HL-60/S4 treated with phorbol 12-myristate 13-acetate at 8.2 ng/mL for 4 days and 3 days (cell line): ENCODE results near the gene ZNF341.

Experiments
- in situ Hi-C: fragments of 300-500 bp; cut with MboI; formaldehyde crosslinking; loops from 2 replicates; pipeline ENCODE4 v1.15.0; 2022; ENCODE audit warnings: low sequenced_read_pairs

ZNF341 gene

GRCh38 chr20:33766686-33767085 is 34.9 kb downstream of the ZNF341 start:
- in situ Hi-C loops = no loop called here

- in situ Hi-C loops = no loop called here
Observed at GRCh38 chr20:33767777-33768138, 36.0 kb downstream of the ZNF341 start.

DNA sequence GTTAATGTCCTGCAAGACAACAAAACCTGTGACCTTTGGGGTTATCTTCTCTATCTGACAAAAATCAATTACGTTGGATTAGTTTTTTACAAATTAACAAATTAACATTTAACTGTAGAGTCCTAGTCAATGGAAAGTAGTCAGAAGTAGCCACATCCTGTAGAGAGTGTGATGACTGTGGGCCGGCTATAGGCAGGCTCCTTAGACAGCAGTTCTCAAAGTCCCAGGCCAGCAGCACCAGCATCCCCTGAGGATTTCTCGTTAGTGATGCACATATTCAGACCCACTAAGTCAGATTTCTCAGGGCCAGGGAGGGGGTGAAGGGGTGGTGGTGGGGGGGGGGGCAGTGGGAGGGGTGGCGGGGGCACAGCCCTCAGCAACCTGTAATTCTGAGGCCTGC is 37.2 kb downstream of the ZNF341 start:
- in situ Hi-C loops = no loop called here

DNA sequence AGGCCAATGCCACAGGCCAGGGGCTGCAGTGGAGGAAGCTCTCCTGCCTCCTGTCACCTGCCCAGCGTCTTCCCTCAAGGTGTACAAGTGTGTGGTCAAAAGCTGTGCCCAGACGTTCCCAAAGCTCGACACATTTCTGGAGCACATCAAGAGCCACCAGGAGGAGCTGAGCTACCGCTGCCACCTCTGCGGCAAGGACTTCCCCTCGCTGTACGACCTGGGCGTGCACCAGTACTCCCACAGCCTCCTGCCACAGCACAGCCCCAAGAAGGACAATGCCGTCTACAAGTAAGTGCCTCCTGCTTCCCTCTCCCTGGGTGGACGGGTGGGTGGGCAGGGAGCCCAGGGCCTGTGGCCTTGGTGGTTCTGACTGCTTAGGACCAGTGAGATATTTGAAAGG is 38.2 kb downstream of the ZNF341 start:
- in situ Hi-C loops = no loop called here

- in situ Hi-C loops = no loop called here
Observed at GRCh38 chr20:33771938-33772337, 40.1 kb downstream of the ZNF341 start.

GRCh38 chr20:33772439-33772838 is 40.6 kb downstream of the ZNF341 start:
- in situ Hi-C loops = no loop called here

GRCh38 chr20:33773412-33774089 is 41.8 kb downstream of the ZNF341 start:
- in situ Hi-C loops = no loop called here

- in situ Hi-C loops = no loop called here
Observed at GRCh38 chr20:33777816-33778215, 46.0 kb downstream of the ZNF341 start.

- in situ Hi-C loops = no loop called here
Observed at GRCh38 chr20:33781133-33781532, 49.3 kb downstream of the ZNF341 start.

DNA sequence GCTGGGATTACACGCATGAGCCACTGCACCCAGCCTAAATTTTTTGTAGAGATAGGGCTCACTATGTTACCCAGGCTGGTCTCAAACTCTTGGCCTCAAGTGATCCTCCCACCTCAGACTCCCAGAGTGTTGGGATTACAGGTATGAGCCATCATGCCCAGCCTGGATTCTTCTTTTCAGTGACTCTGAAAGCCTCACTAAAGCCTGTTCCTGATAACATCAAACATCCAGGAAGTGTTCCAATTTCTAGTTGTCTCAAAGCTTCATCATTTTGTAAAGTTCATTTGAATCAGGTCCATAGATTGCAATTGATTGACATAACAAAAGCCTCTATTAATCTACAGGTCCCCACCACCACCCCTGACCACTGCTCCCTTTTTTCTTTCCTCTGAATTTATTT is 50.1 kb downstream of the ZNF341 start:
- in situ Hi-C loops = no loop called here

DNA sequence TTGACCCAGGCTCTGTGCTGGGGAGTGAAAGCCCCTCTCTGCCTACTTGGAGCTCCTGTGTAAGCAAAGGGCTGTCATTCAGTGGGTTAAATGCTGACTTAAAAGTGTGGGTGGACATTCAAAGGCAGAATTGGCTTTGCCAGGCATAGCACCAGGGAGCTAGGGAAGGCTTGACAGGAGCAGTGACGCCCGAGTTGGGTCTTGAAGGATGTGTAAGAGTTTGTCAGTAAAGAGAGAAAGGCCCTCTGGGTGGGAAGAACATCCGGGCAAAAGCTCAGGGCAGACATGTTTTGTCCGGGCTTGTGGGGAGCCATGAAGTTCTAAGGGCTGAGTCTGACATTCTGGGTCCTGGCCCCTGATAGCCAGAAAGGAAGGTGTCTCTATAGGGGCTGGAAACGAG is 51.5 kb downstream of the ZNF341 start:
- in situ Hi-C loops = no loop called here

GRCh38 chr20:33783818-33784217 is 52.0 kb downstream of the ZNF341 start:
- in situ Hi-C loops = no loop called here

DNA sequence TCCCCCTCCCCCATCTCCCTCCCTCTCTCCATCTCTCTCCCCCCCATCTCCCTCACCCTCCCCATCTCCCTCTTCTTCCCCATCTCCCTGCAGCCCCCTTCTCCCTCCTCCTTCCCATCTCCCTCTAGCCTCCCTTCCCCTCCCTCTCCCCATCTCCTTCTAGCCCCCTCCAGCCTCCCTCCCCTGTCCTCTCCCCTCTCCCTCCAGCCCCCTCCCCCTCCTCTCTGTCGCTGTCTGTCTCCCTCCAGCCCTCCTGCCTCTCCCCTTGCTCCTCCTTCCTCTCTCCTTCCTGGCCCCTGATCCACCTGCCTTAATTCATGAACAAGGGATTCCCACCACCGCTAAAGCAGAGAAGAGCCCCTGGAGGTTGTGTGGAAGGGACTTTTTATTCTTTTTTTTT is 52.4 kb downstream of the ZNF341 start:
- in situ Hi-C loops = no loop called here

GRCh38 chr20:33785503-33785902 is 53.7 kb downstream of the ZNF341 start:
- in situ Hi-C loops = no loop called here

DNA sequence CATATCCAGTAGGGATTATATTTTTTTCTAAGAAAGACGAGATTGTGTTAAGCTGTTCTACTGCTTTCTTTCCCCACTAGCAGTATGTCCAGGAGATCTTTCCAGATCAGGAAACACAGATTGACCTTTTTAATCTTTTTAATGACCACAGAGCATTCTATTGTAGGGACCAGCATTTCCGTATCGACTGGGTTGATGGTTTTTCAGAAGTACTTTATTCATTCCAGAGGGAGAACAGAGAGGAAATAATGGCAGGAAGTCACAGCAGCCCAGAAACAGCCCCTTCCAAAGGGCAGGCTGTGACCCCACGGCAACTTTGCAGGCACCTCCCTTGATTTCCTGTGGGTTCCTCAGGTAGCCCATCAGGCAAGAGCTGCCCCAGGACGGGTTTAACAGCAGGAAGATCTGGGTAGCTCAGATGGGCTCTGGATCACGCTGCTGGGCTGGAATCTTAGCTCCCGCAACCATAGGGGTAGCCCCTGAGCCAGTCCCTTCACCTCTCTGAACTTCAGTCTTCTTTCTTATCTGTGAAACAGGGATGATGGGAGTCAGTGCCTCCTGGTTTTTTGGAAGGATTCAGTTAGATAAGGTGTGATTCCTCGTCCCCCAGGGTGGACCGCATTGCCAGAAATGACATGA is 55.6 kb downstream of the ZNF341 start:
- in situ Hi-C loops = no loop called here

- in situ Hi-C loops = no loop called here
Observed at GRCh38 chr20:33788351-33789049, 56.7 kb downstream of the ZNF341 start.

- in situ Hi-C loops = no loop called here
Observed at GRCh38 chr20:33789109-33789857, 57.5 kb downstream of the ZNF341 start.

DNA sequence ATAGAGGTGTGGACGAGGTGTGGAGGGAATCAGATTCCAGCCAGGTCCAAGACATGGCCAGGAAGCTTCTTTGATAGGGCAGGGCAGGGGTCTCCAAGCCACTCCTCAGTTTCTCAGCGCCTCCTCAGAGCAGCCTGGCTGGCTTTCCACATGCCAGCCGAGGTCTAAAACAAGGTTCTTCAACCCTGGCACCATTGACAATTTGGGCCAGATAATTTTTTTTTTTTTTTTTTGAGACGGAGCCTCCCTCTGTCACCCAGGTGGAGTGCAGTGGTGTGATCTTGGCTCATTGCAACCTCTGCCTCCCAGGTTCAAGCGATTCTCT is 58.0 kb downstream of the ZNF341 start:
- in situ Hi-C loops = no loop called here

GRCh38 chr20:33790566-33790965 is 58.8 kb downstream of the ZNF341 start:
- in situ Hi-C loops = no loop called here

- in situ Hi-C loops = no loop called here
Observed at GRCh38 chr20:33791021-33791420, 59.2 kb downstream of the ZNF341 start.

DNA sequence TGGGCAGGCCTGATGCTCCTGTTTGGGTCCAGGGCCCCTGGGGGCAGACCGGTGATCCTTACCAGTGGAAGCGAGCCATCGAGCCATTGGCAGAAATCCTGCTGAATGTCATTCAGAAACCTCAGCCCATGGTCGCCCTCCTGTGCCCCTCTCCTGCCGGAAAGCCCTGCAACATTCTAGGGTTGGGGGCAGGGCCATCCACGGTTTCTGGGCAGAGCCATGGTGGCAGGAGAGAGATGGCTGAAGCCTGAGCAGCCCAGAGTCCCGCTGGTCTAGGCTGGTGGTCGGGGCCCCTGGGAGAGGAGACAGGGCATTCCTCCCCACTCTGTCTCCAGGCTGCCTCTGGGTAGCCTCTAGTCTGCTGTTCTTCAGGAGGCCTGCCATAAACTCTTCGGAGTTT is 59.7 kb downstream of the ZNF341 start:
- in situ Hi-C loops = no loop called here
